Activated CD8-positive, alpha-beta T cell treated with anti-CD3 and anti-CD28 coated beads for 36 hours (primary cell): Measurements from ENCODE around the gene SMIM5. TPM values are rescaled to one million over a fixed set of nuclear protein-coding genes. Genes with fewer than 3 reads are reported as not detected.
A peak's percentile ranks its signal among the peaks of the same experiment; 100 is the strongest.

Experiments used
- ATAC-seq: fragments of 200-7000 bp; cut with Tn5 transposase; one replicate; pipeline ENCODE4 v1.10.0; 2021; ENCODE audit warnings: mild to moderate bottlenecking, moderate library complexity
- CTCF ChIA-PET: fragments of 350-600 bp; sonication (Branson Sonifier 250); formaldehyde crosslinking; loops from one replicate; lab custom pipeline; 2021; ENCODE audit warnings: antibody characterized with exemption; lab: Charles Lee
- POLR2A ChIA-PET: fragments of 350-600 bp; sonication (Branson Sonifier 250); formaldehyde crosslinking; loops from one replicate; lab custom pipeline; 2021; ENCODE audit warnings: antibody characterized with exemption; lab: Charles Lee
- DNase-seq: peaks from one replicate; pipeline ENCODE4 v3.0.0-alpha.2; 2020
- H3K27ac Mint-ChIP-seq: one replicate; pipeline ENCODE4 v1.8.0; 2021; ENCODE audit warnings: mild to moderate bottlenecking, mixed read lengths
- H3K27me3 Mint-ChIP-seq: one replicate; pipeline ENCODE4 v1.8.0; 2021; ENCODE audit warnings: mixed read lengths
- H3K36me3 Mint-ChIP-seq: one replicate; pipeline ENCODE4 v1.8.0; 2021; ENCODE audit warnings: low read depth, mixed read lengths
- H3K4me1 Mint-ChIP-seq: one replicate; pipeline ENCODE4 v1.8.0; 2021; ENCODE audit warnings: low read depth, mixed read lengths
- H3K4me3 Mint-ChIP-seq: one replicate; pipeline ENCODE4 v1.8.0; 2021; ENCODE audit warnings: mild to moderate bottlenecking, moderate library complexity, mixed read lengths
- H3K9me3 Mint-ChIP-seq: one replicate; pipeline ENCODE4 v1.8.0; 2021; ENCODE audit warnings: mixed read lengths
- CTCF ChIP-seq: fragments of 200-600 bp; IDR thresholded peaks from one replicate; pipeline ENCODE4 v1.8.0; 2022; ENCODE audit warnings: antibody characterized with exemption, mild to moderate bottlenecking
- intact Hi-C: fragments of 100-400 bp; cut with micrococcal nuclease; formaldehyde crosslinking; loops from one replicate; pipeline ENCODE4 v1.10.0; 2022
- total RNA-seq, 2 experiments: library from RNA; stranded (reverse); gene quantifications; one replicate each; pipeline ENCODE4 v1.2.3, GENCODE V29; 2021

SMIM5 gene
- total RNA-seq, 2 experiments from 2014 or later: 0.07 to 0.25 TPM

GRCh38 chr17:75652341-75652740 is 19.1 kb downstream of the SMIM5 start:
- ATAC-seq: no peak
- CTCF ChIA-PET: interaction anchor here (1.0 to 8.0 kb wide), 10 partner anchors 12 to 113 kb away, joined by 3 to 79 read pairs (median 5); partner anchors contain the start of genes GALK1, RECQL5, SAP30BP and SMIM5
- Mint-ChIP-seq H3K4me3 (no peak overlapping the region), H3K27me3 (no peaks in the 10 kb centered on the region), H3K36me3 (peaks cover 26% of the 10 kb centered on the region), H3K27ac (no peak overlapping the region), H3K4me1 (peaks cover 5% of the 10 kb centered on the region), H3K9me3 (no peaks in the 10 kb centered on the region)
- no peak for TF ChIP-seq CTCF
- DNase-seq: no peak
- intact Hi-C loops: no loop called here
- POLR2A ChIA-PET: interaction anchor here (1.2 kb wide), 2 partner anchors 36 to 181 kb away, joined by 3 read pairs; no protein-coding TSS in a partner anchor

- H3K27ac Mint-ChIP-seq: peak overlapping the region; percentile 61
- intact Hi-C loops: no loop called here
- H3K4me1 Mint-ChIP-seq: peaks cover 5% of the 10 kb centered on the region
- H3K9me3 Mint-ChIP-seq: no peaks in the 10 kb centered on the region
- ATAC-seq (peak; percentile 98), DNase-seq (peak; percentile 54)
- CTCF ChIA-PET: interaction anchor here (1.3 to 8.0 kb wide), 11 partner anchors 12 to 101 kb away, joined by 3 to 79 read pairs (median 5); partner anchors contain the start of genes RECQL5, SAP30BP and SMIM5
- peaks cover 27% of the 10 kb centered on the region for H3K36me3 Mint-ChIP-seq
- POLR2A ChIA-PET: interaction anchor here (1.2 to 1.6 kb wide), 3 partner anchors 18 to 181 kb away, joined by 3 to 5 read pairs (median 3); no protein-coding TSS in a partner anchor
- no peak overlapping the region for H3K4me3 Mint-ChIP-seq
- no peaks in the 10 kb centered on the region for H3K27me3 Mint-ChIP-seq
- TF ChIP-seq CTCF: peak; percentile 73
Observed at GRCh38 chr17:75652934-75653549, 19.8 kb downstream of the SMIM5 start.

GRCh38 chr17:75654176-75654575 is 20.9 kb downstream of the SMIM5 start:
- Mint-ChIP-seq H3K36me3 (peaks cover 23% of the 10 kb centered on the region), H3K27ac (no peak overlapping the region), H3K4me3 (no peak overlapping the region), H3K4me1 (peaks cover 5% of the 10 kb centered on the region), H3K9me3 (no peaks in the 10 kb centered on the region), H3K27me3 (no peaks in the 10 kb centered on the region)
- intact Hi-C loops: no loop called here
- DNase-seq (no peak), ATAC-seq (no peak)
- CTCF ChIA-PET: interaction anchor here (0.6 to 8.0 kb wide), 15 partner anchors 9 to 318 kb away, joined by 3 to 79 read pairs (median 4); partner anchors contain the start of gene SMIM5
- POLR2A ChIA-PET: interaction anchor here (0.6 to 1.6 kb wide), 2 partner anchors 17 to 29 kb away, joined by 3 to 5 read pairs; no protein-coding TSS in a partner anchor
- no peak for TF ChIP-seq CTCF

DNA sequence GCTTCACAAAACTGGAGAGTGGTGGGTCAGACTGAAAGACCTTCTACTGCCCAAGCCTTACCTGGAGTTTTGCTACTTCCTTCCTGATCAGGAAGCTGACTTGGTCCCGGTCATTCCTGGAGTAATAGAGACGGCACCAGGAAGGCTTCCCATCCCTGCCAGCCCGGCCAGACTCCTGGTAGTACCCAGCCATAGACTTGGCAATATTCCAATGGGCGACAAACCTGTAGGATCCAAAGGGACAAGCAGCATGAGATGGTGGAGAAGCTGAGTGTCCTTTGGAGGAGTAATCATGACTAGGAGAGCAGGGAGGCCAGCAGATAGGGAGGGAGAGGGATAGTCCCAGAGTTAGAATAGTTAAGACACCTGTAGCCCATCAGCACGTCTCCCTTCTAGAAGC is 25.0 kb downstream of the SMIM5 start:
- Mint-ChIP-seq H3K36me3 (peaks cover 18% of the 10 kb centered on the region), H3K9me3 (no peaks in the 10 kb centered on the region), H3K27ac (no peak overlapping the region), H3K4me3 (no peak overlapping the region), H3K4me1 (no peaks in the 10 kb centered on the region), H3K27me3 (no peaks in the 10 kb centered on the region)
- no peak for ATAC-seq
- no peak for DNase-seq
- intact Hi-C loops: no loop called here
- ChIA-PET CTCF (interaction anchor here (0.8 to 8.0 kb wide), 6 partner anchors 9 to 95 kb away, joined by 3 to 79 read pairs (median 12); partner anchors contain the start of genes RECQL5, SAP30BP and SMIM5), POLR2A (no interaction called here)
- no peak for TF ChIP-seq CTCF

DNA sequence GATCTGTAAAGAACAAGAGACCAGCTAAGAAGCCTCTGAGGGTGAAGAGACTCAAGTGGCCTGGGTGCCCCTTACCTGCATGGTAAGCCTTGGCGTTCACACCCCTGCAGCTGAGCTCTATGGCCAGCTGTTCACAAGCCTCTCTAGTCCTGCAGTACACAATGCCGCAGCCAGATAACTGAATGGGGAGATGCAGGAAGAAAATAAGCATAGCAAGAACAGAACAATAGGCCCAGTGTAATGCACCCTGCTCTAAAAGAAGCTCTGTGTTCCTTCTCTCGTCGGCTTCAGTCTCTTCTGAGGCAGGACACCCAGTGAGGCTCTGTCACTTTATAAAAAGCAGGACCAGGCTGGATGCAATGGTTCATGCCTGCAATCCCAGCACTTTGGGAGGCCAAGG is 28.3 kb downstream of the SMIM5 start:
- no peak overlapping the region for H3K27ac Mint-ChIP-seq
- H3K27me3 Mint-ChIP-seq: no peaks in the 10 kb centered on the region
- no peaks in the 10 kb centered on the region for H3K9me3 Mint-ChIP-seq
- DNase-seq: no peak
- TF ChIP-seq CTCF: no peak
- POLR2A ChIA-PET: interaction anchor here (1.2 kb wide), 2 partner anchors 11 to 22 kb away, joined by 3 read pairs; no protein-coding TSS in a partner anchor
- peaks cover 15% of the 10 kb centered on the region for H3K4me1 Mint-ChIP-seq
- intact Hi-C loops: no loop called here
- peaks cover 21% of the 10 kb centered on the region for H3K36me3 Mint-ChIP-seq
- no peak overlapping the region for H3K4me3 Mint-ChIP-seq
- CTCF ChIA-PET: interaction anchor here (0.8 to 3.6 kb wide), 6 partner anchors 13 to 92 kb away, joined by 3 to 13 read pairs (median 4); partner anchors contain the start of gene SMIM5
- ATAC-seq: no peak
